Activated CD4-positive, CD25-positive, alpha-beta regulatory T cell treated with anti-CD3 and anti-CD28 coated beads, Interleukin-2, amount 50 U/mL, for 16 hours (primary cell): ENCODE results near the gene VAMP5.

Experiments
- DNase-seq: peaks from one replicate; pipeline ENCODE4 v3.0.0-alpha.2; 2020; ENCODE audit warnings: low read depth, low spot score

VAMP5 gene

DNA sequence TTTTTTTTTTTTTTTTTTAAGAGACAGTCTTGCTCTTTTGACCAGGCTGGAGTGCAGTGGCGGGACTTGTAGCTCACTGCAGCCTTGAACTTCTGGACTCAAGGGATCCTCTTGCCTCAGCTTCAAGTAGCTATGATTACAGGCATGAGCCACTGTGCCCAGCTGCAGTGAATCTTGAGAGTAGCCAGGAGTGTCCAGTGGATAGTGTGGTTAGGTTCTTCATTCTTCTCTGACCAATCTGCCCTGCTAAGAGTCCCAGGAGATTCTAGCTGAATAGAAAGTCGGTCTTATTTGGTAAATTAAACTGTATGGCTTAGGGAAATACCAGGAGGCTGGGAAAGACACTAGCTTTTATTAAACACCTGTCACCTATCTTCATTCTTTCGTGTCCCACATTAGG lies 47.1 kb downstream of the VAMP5 start:
- no peak for DNase-seq

DNA sequence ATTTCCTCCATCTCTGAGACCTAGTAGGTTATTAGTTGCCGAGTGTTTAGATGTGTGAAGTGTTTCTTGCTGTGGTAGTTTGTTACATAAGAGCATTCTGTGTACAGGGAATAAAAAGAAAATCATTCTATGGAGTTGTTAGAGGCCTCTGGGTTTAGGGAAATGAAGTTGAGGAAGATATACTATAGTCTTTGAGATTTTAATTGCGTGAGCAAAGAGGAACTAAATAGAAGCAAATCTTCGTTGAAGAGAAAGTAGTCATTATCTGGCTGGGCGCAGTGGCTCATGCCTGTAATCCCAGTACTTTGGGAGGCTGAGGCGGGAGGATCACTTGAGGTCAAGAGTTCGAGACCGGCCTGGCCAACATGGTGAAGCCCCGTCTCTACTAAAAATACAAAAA lies 50.8 kb downstream of the VAMP5 start:
- no peak for DNase-seq

DNA sequence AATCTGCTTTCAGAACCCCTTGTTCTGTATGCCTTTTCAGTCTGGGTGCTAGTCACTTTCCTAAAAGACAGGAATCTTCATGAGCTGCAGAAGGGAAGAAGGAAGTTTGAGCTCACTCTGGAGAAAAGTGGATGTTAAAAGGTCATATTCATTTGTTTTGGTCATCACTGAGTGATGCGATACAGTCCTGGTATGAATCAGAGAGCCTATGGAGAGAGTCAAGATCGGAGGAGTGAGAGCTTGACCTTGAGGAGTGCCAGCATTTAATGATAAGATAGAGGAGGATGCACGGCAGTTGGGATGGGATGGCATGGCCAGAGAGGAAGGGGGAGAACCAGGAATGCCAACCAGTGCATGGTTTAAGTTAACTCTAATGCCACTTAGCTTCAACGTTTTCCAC lies 51.4 kb downstream of the VAMP5 start:
- no peak for DNase-seq

DNA sequence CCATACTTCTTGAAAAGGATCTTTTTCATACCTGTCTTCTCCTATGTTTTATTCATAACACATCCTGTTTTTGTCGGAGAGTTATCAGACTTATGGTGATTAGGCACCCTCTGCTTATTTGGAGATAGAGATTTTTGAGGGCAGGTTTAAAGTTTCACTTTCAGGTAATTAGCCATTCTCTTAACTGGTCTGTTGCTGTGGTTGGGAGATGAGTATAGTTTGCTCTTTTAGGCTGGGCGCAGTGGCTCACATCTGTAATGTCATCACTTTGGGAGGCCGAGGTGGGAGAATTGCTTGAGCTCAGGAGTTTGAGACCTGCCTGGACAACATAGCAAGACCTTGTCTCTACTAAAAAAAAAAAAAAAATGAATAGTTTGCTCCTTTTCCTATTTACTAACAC lies 58.5 kb downstream of the VAMP5 start:
- DNase-seq: no peak
